GM12864 (cell line): Measurements from ENCODE around the gene TMEM106C.

ENCODE experiments used
- DNase-seq: peaks from one replicate; pipeline ENCODE4 v3.0.0-alpha.2; 2011; ENCODE audit warnings: low read depth
- H3K4me3 ChIP-seq: 2 replicates; pipeline ENCODE4 v1.5.1; 2011; ENCODE audit warnings: mild to moderate bottlenecking, low read depth, low read length, control low read depth
- TF ChIP-seq, protein P1 (sequence below): IDR thresholded peaks from 2 replicates; pipeline ENCODE4 v1.5.1; 2011; ENCODE audit warnings: low read depth, mild to moderate bottlenecking, moderate library complexity, low read length, control low read depth, inconsistent platforms; ENCODE audit errors: missing control alignments

TMEM106C gene

GRCh38 chr12:48015129-48015528, 51.7 kb downstream of the TMEM106C start:
- no peak for DNase-seq

DNA sequence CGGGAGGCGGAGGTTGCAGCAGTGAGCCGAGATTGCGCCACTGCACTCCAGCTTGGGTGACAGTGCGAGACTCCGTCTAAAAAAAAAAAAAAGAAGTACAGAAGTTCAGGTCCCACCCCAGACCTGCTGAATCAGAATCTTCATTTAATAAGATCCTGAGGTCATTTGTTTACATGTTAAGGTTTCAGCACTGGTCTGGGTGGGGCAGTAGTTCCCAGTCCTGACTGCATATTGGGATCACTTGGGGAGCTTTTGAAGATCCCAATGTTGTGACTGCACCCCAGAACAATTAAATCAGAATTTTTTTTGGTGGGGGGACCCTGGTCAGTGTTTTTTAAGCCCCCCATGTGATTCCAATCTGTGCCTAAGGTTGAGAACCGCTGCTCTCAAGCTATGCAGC, 52.6 kb downstream of the TMEM106C start:
- H3K4me3 ChIP-seq: no peak overlapping the region
- no peak for DNase-seq
- TF ChIP-seq, protein P1, sequence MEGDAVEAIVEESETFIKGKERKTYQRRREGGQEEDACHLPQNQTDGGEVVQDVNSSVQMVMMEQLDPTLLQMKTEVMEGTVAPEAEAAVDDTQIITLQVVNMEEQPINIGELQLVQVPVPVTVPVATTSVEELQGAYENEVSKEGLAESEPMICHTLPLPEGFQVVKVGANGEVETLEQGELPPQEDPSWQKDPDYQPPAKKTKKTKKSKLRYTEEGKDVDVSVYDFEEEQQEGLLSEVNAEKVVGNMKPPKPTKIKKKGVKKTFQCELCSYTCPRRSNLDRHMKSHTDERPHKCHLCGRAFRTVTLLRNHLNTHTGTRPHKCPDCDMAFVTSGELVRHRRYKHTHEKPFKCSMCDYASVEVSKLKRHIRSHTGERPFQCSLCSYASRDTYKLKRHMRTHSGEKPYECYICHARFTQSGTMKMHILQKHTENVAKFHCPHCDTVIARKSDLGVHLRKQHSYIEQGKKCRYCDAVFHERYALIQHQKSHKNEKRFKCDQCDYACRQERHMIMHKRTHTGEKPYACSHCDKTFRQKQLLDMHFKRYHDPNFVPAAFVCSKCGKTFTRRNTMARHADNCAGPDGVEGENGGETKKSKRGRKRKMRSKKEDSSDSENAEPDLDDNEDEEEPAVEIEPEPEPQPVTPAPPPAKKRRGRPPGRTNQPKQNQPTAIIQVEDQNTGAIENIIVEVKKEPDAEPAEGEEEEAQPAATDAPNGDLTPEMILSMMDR: no peak

More at GRCh38 chr12:48015129-48015528, 51.7 kb downstream of the TMEM106C start:
- TF ChIP-seq, protein P1: no peak
- H3K4me3 ChIP-seq: no peak overlapping the region

DNA sequence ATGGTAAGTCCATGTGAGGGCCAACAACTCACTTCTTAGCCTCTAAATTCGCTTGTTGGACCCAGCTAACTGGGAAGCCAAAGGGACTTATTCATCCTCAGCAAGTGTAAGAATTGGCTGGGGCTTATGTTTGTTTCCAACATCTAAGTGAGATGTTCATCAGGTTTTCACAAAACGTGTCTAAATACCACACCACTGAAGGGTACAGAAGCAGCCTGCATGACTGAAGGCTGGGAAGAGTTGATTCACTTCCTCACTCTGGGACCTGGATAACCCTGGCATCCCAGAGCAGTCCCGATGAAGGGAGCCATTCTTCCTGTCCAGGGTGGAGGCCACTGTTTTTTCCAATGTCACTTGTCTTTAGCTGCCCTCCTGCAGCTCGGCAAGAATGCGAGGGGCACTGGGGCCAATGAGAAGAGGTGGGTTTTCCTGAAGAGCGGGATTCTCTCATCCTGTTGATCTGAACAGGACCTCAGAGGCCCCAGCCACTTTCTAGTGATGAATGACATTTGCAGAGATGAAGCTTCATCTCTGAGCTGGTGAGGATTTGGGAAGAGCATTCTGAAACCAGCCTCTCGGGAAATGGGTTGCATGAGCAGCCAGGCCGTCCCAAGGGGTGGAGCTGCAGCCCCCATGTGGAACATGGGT, 53.1 kb downstream of the TMEM106C start:
- no peak overlapping the region for H3K4me3 ChIP-seq
- DNase-seq: no peak
- TF ChIP-seq, protein P1: no peak

DNA sequence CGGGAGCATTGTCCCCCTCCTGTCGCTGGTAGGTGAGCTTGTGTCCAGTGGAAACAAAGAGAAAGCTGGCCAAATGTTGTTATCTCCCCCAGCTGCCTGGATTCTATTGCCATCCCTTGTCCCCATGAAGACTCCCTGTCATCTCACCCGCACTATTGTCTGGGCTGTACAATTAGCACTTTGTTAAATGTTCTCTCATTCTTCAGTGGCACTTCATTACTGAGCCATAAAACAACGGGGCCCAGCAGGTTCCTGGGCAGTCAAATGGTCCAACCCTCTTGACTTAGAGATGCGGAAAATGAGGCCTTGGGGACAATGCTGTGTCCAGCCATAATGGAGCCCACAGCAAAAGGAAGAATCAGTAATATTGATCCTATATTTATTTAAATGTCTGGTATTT, 54.1 kb downstream of the TMEM106C start:
- no peak for DNase-seq
- no peak overlapping the region for H3K4me3 ChIP-seq
- TF ChIP-seq, protein P1: no peak

- DNase-seq: no peak
- no peak overlapping the region for H3K4me3 ChIP-seq
- TF ChIP-seq, protein P1: no peak
Observed at GRCh38 chr12:48017921-48018617, 54.7 kb downstream of the TMEM106C start.
